GM12878 (cell line): Measurements from ENCODE around the gene NFAM1. TPM values are rescaled to one million over a fixed set of nuclear protein-coding genes. Genes with fewer than 3 reads are reported as not detected.

Experiments
- ATAC-seq: fragments of 200-7000 bp; cut with Tn5 transposase; 3 replicates; pipeline ENCODE4 v1.9.1; 2020; ENCODE audit warnings: mild to moderate bottlenecking, moderate library complexity
- BruUV-seq: library from RNA; stranded (reverse); fragments of 400-500 nt; replicated peaks from 2 replicates; lab custom pipeline; 2021; lab: Mats Ljungman, UMichigan
- CTCF ChIA-PET: fragments of 300-600 bp; sonication (Branson Sonifier 250); formaldehyde crosslinking; extraction: SDS; loops from one replicate; lab custom pipeline; 2021; ENCODE audit warnings: inconsistent platforms; lab: Yijun Ruan, JAX
- POLR2A ChIA-PET: fragments of 350-600 bp; formaldehyde crosslinking; extraction: SDS; loops from one replicate; lab custom pipeline; 2021; ENCODE audit warnings: inconsistent platforms; lab: Charles Lee
- RAD21 ChIA-PET: fragments of 300-600 bp; sonication (Branson Sonifier 250); formaldehyde crosslinking; loops from one replicate; lab custom pipeline; 2023; ENCODE audit warnings: antibody characterized with exemption; ENCODE audit not compliant: unreplicated experiment; lab: Charles Lee
- SMC1A ChIA-PET: fragments of 300-600 bp; sonication (Branson Sonifier 250); formaldehyde crosslinking; loops from one replicate; lab custom pipeline; 2023; ENCODE audit not compliant: unreplicated experiment, uncharacterized antibody; lab: Charles Lee
- DNase-seq: peaks from one replicate; pipeline ENCODE4 v3.0.0-alpha.2; 2011; ENCODE audit warnings: low read depth, low spot score
- FAIRE-seq: peaks from 3 replicates; lab custom pipeline; 2011; peaks lifted over from hg19 to GRCh38; lab: Jason Lieb, UNC
- H2AFZ ChIP-seq: 2 replicates; pipeline ENCODE4 v1.6.0; 2011; ENCODE audit warnings: low read depth, low read length, control low read depth; ENCODE audit not compliant: control insufficient read depth
- H3K27ac ChIP-seq: 2 replicates; pipeline ENCODE4 v1.5.1; 2011; ENCODE audit warnings: control low read depth; ENCODE audit not compliant: control insufficient read depth, insufficient read depth
- H3K27me3 ChIP-seq, 2 experiments: replicated peaks in 1 of 2; 2 replicates each; pipeline versions ENCODE4 v1.6.0 to v1.6.1; 2011; ENCODE audit warnings: low read length in 1 of 2; ENCODE audit not compliant: control insufficient read depth in 2 of 2, insufficient read depth in 2 of 2
- H3K36me3 ChIP-seq, 2 experiments: 2 replicates each; pipeline ENCODE4 v1.5.1; 2011; ENCODE audit warnings: low read length in 1 of 2; ENCODE audit not compliant: control insufficient read depth in 2 of 2, insufficient read depth in 2 of 2
- H3K4me1 ChIP-seq: 2 replicates; pipeline ENCODE4 v1.6.1; 2011; ENCODE audit warnings: mild to moderate bottlenecking, low read length, moderate library complexity, mixed read lengths; ENCODE audit not compliant: control insufficient read depth, insufficient read depth
- H3K4me2 ChIP-seq: 2 replicates; pipeline ENCODE4 v1.6.0; 2011; ENCODE audit warnings: control low read depth; ENCODE audit not compliant: control insufficient read depth, insufficient read depth
- H3K4me3 ChIP-seq: fragments of 200-600 bp; sonication (generic); 2 replicates; pipeline ENCODE4 v1.5.1; 2016
- H3K79me2 ChIP-seq: 2 replicates; pipeline ENCODE4 v1.6.0; 2011; ENCODE audit warnings: low read length; ENCODE audit not compliant: control insufficient read depth, insufficient read depth
- H3K9ac ChIP-seq: 2 replicates; pipeline ENCODE4 v1.8.0; 2011; ENCODE audit warnings: low read length, control low read depth, mixed read lengths; ENCODE audit not compliant: control insufficient read depth, insufficient read depth
- H3K9me3 ChIP-seq: replicated peaks from 3 replicates; pipeline ENCODE4 v1.5.1; 2011; ENCODE audit warnings: mild to moderate bottlenecking, low read length; ENCODE audit not compliant: control insufficient read depth, insufficient read depth
- H4K20me1 ChIP-seq: 2 replicates; pipeline ENCODE4 v1.6.0; 2011; ENCODE audit not compliant: control insufficient read depth, insufficient read depth
- ASH2L ChIP-seq: fragments of 300-600, 200-600 bp; sonication (generic); IDR thresholded peaks from 2 replicates; pipeline ENCODE4 v1.6.1; 2017; ENCODE audit warnings: low read depth, mild to moderate bottlenecking, borderline replicate concordance
- BCL3 ChIP-seq: IDR thresholded peaks from 2 replicates; pipeline ENCODE4 v1.6.1; 2011; ENCODE audit warnings: borderline replicate concordance, low read depth, mild to moderate bottlenecking, moderate library complexity, low read length; ENCODE audit not compliant: insufficient read depth, poor library complexity, severe bottlenecking
- CBFB ChIP-seq: IDR thresholded peaks from 2 replicates; pipeline ENCODE4 v1.6.1; 2016; ENCODE audit warnings: antibody characterized with exemption, low read depth
- CEBPZ ChIP-seq: fragments of 150-350 bp; IDR thresholded peaks from 2 replicates; pipeline ENCODE4 v1.6.1; 2016; ENCODE audit warnings: low read depth, low read length
- ESRRA ChIP-seq: IDR thresholded peaks from 2 replicates; pipeline ENCODE4 v1.6.1; 2012; ENCODE audit warnings: mild to moderate bottlenecking, low read length, improper control_type of control experiment
- HSF1 ChIP-seq: fragments of 150-350 bp; IDR thresholded peaks from 2 replicates; pipeline ENCODE4 v1.6.1; 2014; ENCODE audit warnings: mild to moderate bottlenecking, low read depth, low read length
- KAT2A ChIP-seq: conservative IDR thresholded peaks from 2 replicates; pipeline ENCODE4 v1.6.1; 2011; ENCODE audit warnings: low read depth, low read length; ENCODE audit not compliant: control insufficient read depth
- NR2F1 ChIP-seq: fragments of 450-650 bp; conservative IDR thresholded peaks from 2 replicates; pipeline ENCODE4 v1.6.1; 2017; ENCODE audit warnings: mild to moderate bottlenecking
- REST ChIP-seq: IDR thresholded peaks from 2 replicates; pipeline ENCODE4 v1.6.1; 2012; ENCODE audit warnings: mild to moderate bottlenecking, low read depth, low read length
- SUZ12 ChIP-seq: fragments of 200-600 bp; sonication (generic); IDR thresholded peaks from one replicate; pipeline ENCODE4 v1.6.1; 2018; ENCODE audit warnings: antibody characterized with exemption, mild to moderate bottlenecking; ENCODE audit not compliant: unreplicated experiment
- WGBS: methylation state at CpG from one replicate; pipeline ENCODE4 v1.1.6; 2016; ENCODE audit warnings: low lambda C conversion rate; ENCODE audit not compliant: insufficient replicate concordance, insufficient coverage; ENCODE audit errors: missing lambda C conversion rate; 5-methylcytosine and 5-hydroxymethylcytosine counted together
- in situ Hi-C: fragments of 300-500 bp; cut with MboI; formaldehyde crosslinking; loops from 9 replicates; pipeline ENCODE4 v1.14.3; 2018; ENCODE audit warnings: mixed read lengths
- intact Hi-C: fragments of 100-400 bp; cut with micrococcal nuclease; formaldehyde crosslinking; loops from one replicate; pipeline ENCODE4 v1.14.2; 2022; ENCODE audit not compliant: unreplicated experiment
- polyA plus RNA-seq, 11 experiments: library from polyadenylated mRNA; depleted of rRNA in 4 of 11; unstranded in 6 of 11; stranded (reverse) in 5 of 11; fragments of >200 nt; fragmentation: Nextera tagmentation in 4 of 11; fragmentation: Illumina TruSeq in 1 of 11; extraction: Ambion mirVana in 4 of 11; extraction: Trizol in 1 of 11; gene quantifications; 1 replicate in 1 of 11; 2 replicates in 10 of 11; pipeline versions ENCODE4 v1.2.1 to v1.2.3, GENCODE V29; 2011 to 2016; ENCODE audit warnings: inconsistent platforms in 2 of 11, missing spikeins in 2 of 11, low read depth in 1 of 11
- total RNA-seq, 4 experiments: library from RNA; depleted of rRNA in 3 of 4; stranded (reverse); fragments of >200 nt in 3 of 4; fragmentation: Illumina TruSeq in 1 of 4; extraction: Trizol in 1 of 4; gene quantifications; 2 replicates each; pipeline versions ENCODE4 v1.2.1 to v1.2.3, GENCODE V29; 2013 to 2021

NFAM1 gene
- total and polyA plus RNA-seq, 10 of the 15 experiments (the other 5 are each of a cell fraction or from before 2014, with no cell fraction given): 0.13 to 1.3 (median 0.24) TPM; not detected in 3

- intact Hi-C loops (no loop called here), in situ Hi-C loops (no loop called here)
- H3K4me1 ChIP-seq: peaks cover 5% of the 10 kb centered on the region; the same call in 1 of the 2 replicates
- ChIA-PET POLR2A (no interaction called here), CTCF (interaction anchor here (1.1 kb wide), 1 partner anchor 15 kb away, joined by 3 read pairs; no protein-coding TSS in a partner anchor), SMC1A (no interaction called here), RAD21 (no interaction called here)
- no peaks in the 10 kb centered on the region for H3K9me3 ChIP-seq
- 64% methylated on average over 10 of the region's 10 CpGs for WGBS
- FAIRE-seq: no peak
- H3K4me2 ChIP-seq: no peak overlapping the region
- peaks cover 2 to 12% of the 10 kb centered on the region in 2 experiments; a peak in 3 of 4 replicates for H3K27me3 ChIP-seq
- no peaks in the 10 kb centered on the region for H3K79me2 ChIP-seq
- no peak overlapping the region for H3K9ac ChIP-seq
- no peak overlapping the region for H3K27ac ChIP-seq
- no peaks in the 10 kb centered on the region for H4K20me1 ChIP-seq
- no TSS peak for BruUV-seq
- H3K4me3 ChIP-seq: no peak overlapping the region
- H2AFZ ChIP-seq: no peak overlapping the region
- ATAC-seq: no peak
- H3K36me3 ChIP-seq: no peaks in the 10 kb centered on the region
- DNase-seq: no peak
- TF ChIP-seq HSF1: no peak
- no peak for TF ChIP-seq NR2F1
- TF ChIP-seq SUZ12: no peak
- no peak for TF ChIP-seq ESRRA
- no peak for TF ChIP-seq KAT2A
- no peak for TF ChIP-seq CEBPZ
- TF ChIP-seq CBFB: no peak
- no peak for TF ChIP-seq REST
- TF ChIP-seq BCL3: no peak
- no peak for TF ChIP-seq ASH2L
Observed at GRCh38 chr22:42361523-42361922, 70.7 kb downstream of the NFAM1 start.
